Dermis microvascular lymphatic vessel endothelial cell (primary cell): ENCODE measurements around the gene CAMKK1. TPM values are rescaled to one million over a fixed set of nuclear protein-coding genes. Genes with fewer than 3 reads are reported as not detected.

Experiments
- DNase-seq, 2 donors: peaks; one replicate each; pipeline versions ENCODE4 v3.0.0 to v3.0.0-alpha.2; 2010; ENCODE audit warnings: low read depth in 2 of 2
- total RNA-seq: library from RNA; depleted of rRNA; stranded (reverse); fragments of >200 nt; gene quantifications from 2 replicates; pipeline ENCODE4 v1.2.1, GENCODE V29; 2014

The CAMKK1 gene
- total RNA-seq, 1 donor from 2014 or later, result 0.64 TPM

DNA sequence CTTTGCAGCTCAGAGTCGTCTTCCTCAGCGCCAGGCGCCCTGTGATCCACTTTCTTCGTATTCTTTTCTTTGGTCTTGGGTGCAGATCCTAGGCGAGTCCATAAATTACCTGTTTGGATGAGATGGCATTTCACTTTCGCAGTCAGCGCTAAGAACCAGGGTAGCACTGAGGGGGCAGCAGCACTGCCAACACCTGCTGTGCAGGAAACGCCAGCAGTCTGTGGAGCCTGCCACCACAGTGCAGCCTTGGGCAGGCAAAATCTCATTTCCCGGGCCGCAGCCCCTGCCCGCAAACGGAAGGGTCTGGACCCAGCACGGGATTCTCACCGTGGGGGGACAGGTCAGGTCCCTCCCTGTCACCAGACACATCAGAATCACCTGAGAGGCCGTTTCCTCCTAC lies 79.7 kb downstream of the CAMKK1 start:
- no peak for DNase-seq

DNA sequence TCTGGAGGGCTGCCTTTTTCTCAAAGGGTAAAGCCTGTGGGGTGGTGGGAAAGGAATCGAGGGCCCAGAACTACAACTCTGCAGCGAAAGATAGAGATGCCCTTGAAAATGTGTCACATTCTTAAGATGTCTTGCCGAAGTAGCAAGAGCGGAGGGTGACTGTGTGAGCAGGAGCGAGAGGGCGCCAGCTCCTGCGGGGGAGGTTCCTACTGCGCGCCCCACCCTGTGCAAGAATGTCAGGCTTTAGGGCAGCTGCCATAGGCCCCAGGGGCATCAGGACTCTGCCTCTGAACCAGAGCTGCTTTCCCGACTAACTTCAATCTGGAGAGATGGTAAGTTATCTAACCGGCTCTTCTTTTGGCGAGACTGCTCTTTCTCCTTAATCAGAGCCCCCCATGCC lies 80.1 kb downstream of the CAMKK1 start:
- DNase-seq, result no peak

DNA sequence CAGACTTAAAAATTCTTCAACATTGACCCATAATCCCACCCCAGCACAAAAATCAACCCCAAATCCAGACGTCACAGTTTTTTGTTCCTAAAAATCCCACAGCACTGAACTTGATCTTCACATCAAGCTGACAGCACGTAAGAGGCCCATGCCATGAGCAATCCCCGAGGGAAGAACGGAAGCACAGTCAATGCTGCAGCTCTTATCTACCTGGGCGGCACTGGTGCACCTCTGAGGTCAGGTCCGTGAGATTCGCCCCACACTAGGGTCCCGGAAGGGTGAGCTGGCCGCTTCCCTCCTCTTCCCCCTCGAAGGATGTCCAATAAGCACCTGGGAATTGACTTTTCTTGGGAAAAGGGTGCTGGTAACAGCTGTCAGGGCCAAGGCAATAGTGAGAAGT lies 80.6 kb downstream of the CAMKK1 start:
- DNase-seq, result no peak

Other genes starting within 250 kb of the CAMKK1 start
- gene TAX1BP3, start 224.5 kb downstream of the CAMKK1 start, total RNA-seq, result 190 and 223 TPM in 2 replicates
- gene EMC6, start 224.2 kb downstream of the CAMKK1 start, total RNA-seq, result 18.4 and 19.8 TPM in 2 replicates
- 0.13 and 0.77 TPM in 2 replicates for gene P2RX5, start 196.9 kb downstream of the CAMKK1 start, total RNA-seq
- gene HASPIN, start 169.2 kb downstream of the CAMKK1 start, total RNA-seq, result 3.5 and 5.5 TPM in 2 replicates
- 9.1 and 20.3 TPM in 2 replicates for gene ITGAE, start 91.9 kb downstream of the CAMKK1 start, total RNA-seq
- gene NCBP3, start 46.8 kb downstream of the CAMKK1 start, total RNA-seq, result 12.2 and 18.0 TPM in 2 replicates
- gene P2RX1, start 23.4 kb upstream of the CAMKK1 start, total RNA-seq, result not detected in 2 replicates
- gene ATP2A3, start 71.4 kb upstream of the CAMKK1 start, total RNA-seq, result under 0.01 TPM in 1 of 2 replicates, not detected in the other
- gene ZZEF1, start 250.0 kb upstream of the CAMKK1 start, total RNA-seq, result 22.5 and 30.8 TPM in 2 replicates